Activated CD8-positive, alpha-beta T cell treated with anti-CD3 and anti-CD28 coated beads for 36 hours (primary cell): ENCODE measurements around the gene MITF. TPM values are rescaled to one million over a fixed set of nuclear protein-coding genes. Genes with fewer than 3 reads are reported as not detected.

Experiments
- ATAC-seq: fragments of 200-7000 bp; cut with Tn5 transposase; one replicate; pipeline ENCODE4 v1.10.0; 2021; ENCODE audit warnings: mild to moderate bottlenecking, moderate library complexity
- CTCF ChIA-PET: fragments of 350-600 bp; sonication (Branson Sonifier 250); formaldehyde crosslinking; loops from one replicate; lab custom pipeline; 2021; ENCODE audit warnings: antibody characterized with exemption; lab: Charles Lee
- POLR2A ChIA-PET: fragments of 350-600 bp; sonication (Branson Sonifier 250); formaldehyde crosslinking; loops from one replicate; lab custom pipeline; 2021; ENCODE audit warnings: antibody characterized with exemption; lab: Charles Lee
- DNase-seq: peaks from one replicate; pipeline ENCODE4 v3.0.0-alpha.2; 2020
- H3K27ac Mint-ChIP-seq: one replicate; pipeline ENCODE4 v1.8.0; 2021; ENCODE audit warnings: mild to moderate bottlenecking, mixed read lengths
- H3K27me3 Mint-ChIP-seq: one replicate; pipeline ENCODE4 v1.8.0; 2021; ENCODE audit warnings: mixed read lengths
- H3K36me3 Mint-ChIP-seq: one replicate; pipeline ENCODE4 v1.8.0; 2021; ENCODE audit warnings: low read depth, mixed read lengths
- H3K4me1 Mint-ChIP-seq: one replicate; pipeline ENCODE4 v1.8.0; 2021; ENCODE audit warnings: low read depth, mixed read lengths
- H3K4me3 Mint-ChIP-seq: one replicate; pipeline ENCODE4 v1.8.0; 2021; ENCODE audit warnings: mild to moderate bottlenecking, moderate library complexity, mixed read lengths
- H3K9me3 Mint-ChIP-seq: one replicate; pipeline ENCODE4 v1.8.0; 2021; ENCODE audit warnings: mixed read lengths
- intact Hi-C: fragments of 100-400 bp; cut with micrococcal nuclease; formaldehyde crosslinking; loops from one replicate; pipeline ENCODE4 v1.10.0; 2022
- total RNA-seq, 2 experiments: library from RNA; stranded (reverse); gene quantifications; one replicate each; pipeline ENCODE4 v1.2.3, GENCODE V29; 2021
- TF ChIP-seq, protein P1 (sequence below): fragments of 200-600 bp; IDR thresholded peaks from one replicate; pipeline ENCODE4 v1.8.0; 2022; ENCODE audit warnings: antibody characterized with exemption, mild to moderate bottlenecking

The MITF gene
- total RNA-seq, 2 experiments from 2014 or later = not detected

DNA sequence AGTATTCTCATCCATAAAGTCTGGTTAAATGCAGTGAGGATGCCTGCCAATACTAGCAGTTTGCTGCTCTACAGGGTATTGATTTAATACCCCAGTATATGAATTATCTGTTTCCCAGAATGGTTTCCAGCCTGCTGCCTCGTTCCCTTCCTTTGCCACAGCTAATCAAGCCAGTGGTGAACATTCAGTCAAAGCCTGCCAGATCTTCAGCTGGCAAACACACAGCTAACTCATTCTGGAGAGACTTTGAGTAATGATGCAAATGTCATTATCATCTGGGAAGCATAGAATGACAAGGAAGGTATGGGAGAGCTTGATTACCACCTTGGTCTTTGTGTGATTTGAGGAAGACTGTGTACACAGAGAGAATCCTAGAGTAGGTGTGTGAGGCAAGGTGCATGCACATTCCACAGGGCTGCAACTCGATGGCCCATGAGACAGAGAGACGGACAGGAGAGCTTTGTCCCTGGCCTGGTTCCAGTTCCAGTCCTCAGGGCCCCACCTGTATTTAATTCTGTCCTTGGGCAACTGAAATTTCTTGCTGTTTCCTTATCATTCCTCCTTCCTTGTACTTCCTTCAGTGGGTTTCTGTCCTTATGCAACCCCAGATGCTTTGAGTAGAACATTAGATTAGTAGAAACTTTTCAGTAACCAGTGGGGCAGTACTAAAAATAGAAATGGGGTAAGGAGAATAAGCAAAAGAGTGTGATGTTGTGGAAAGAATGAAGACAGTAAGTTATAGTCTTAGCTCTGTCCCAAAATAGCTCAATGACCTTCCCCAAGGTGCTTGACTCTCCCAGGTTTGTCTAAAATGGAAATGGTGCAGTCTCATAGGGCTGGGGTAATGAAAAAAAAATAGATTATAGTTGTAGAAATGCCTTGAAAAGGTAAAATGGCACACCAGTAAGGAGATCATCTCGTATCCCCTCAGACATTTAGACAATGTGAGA is 72.5 kb downstream of the MITF start:
- Mint-ChIP-seq H3K27me3 (no peaks in the 10 kb centered on the region), H3K4me3 (no peak overlapping the region), H3K36me3 (no peaks in the 10 kb centered on the region), H3K9me3 (no peaks in the 10 kb centered on the region), H3K4me1 (no peaks in the 10 kb centered on the region), H3K27ac (no peak overlapping the region)
- ChIA-PET CTCF (no interaction called here), POLR2A (no interaction called here)
- ATAC-seq (no peak), DNase-seq (no peak)
- TF ChIP-seq, protein P1, sequence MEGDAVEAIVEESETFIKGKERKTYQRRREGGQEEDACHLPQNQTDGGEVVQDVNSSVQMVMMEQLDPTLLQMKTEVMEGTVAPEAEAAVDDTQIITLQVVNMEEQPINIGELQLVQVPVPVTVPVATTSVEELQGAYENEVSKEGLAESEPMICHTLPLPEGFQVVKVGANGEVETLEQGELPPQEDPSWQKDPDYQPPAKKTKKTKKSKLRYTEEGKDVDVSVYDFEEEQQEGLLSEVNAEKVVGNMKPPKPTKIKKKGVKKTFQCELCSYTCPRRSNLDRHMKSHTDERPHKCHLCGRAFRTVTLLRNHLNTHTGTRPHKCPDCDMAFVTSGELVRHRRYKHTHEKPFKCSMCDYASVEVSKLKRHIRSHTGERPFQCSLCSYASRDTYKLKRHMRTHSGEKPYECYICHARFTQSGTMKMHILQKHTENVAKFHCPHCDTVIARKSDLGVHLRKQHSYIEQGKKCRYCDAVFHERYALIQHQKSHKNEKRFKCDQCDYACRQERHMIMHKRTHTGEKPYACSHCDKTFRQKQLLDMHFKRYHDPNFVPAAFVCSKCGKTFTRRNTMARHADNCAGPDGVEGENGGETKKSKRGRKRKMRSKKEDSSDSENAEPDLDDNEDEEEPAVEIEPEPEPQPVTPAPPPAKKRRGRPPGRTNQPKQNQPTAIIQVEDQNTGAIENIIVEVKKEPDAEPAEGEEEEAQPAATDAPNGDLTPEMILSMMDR = no peak
- intact Hi-C loops = no loop called here

DNA sequence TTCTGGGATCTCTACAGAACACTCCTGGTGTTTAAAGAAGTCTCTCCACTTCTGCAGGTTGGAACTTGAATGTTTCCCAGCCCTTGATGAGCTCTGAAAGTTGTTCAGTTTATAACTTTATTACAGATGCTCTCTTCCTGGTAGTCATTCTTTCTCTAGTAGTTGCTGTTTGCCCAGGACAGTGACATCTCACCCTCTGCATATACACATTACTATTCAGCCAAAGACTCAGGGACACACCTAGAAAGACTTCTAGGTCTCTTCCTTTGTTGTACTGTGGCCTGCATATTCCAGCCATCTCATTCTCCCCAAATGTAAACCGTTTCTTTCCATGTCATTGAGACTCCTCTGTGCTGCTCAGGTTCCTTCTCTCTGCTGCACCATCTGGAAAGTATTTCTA is 76.7 kb downstream of the MITF start:
- H3K9me3 Mint-ChIP-seq = no peaks in the 10 kb centered on the region
- DNase-seq (no peak), ATAC-seq (no peak)
- H3K4me1 Mint-ChIP-seq = no peaks in the 10 kb centered on the region
- ChIA-PET POLR2A (interaction anchor here (1.2 kb wide), 1 partner anchor 59 kb away, joined by 3 read pairs; no protein-coding TSS in a partner anchor), CTCF (no interaction called here)
- no peaks in the 10 kb centered on the region for H3K27me3 Mint-ChIP-seq
- H3K27ac Mint-ChIP-seq = no peak overlapping the region
- H3K36me3 Mint-ChIP-seq = no peaks in the 10 kb centered on the region
- TF ChIP-seq, protein P1 = no peak
- intact Hi-C loops = no loop called here
- H3K4me3 Mint-ChIP-seq = no peak overlapping the region

DNA sequence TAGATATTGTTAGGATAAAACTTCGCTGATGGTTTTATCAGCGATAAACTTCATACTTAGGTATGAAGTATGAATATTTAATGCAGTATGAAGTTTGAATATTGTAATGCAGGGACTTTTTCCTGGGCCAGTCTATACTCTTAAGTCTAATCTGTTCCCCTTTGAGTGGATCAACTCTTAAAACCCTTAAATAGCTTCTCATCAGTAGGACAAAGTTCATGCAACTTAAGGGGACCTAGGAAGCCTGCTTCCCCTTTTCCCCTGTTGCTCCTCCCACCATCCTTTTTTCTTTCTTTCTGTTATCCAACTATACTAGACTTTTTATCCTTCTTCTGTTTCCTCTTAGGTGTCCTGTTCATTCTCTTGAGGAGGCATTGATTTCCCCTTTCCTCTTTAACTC is 78.7 kb downstream of the MITF start:
- intact Hi-C loops = no loop called here
- Mint-ChIP-seq H3K4me1 (no peaks in the 10 kb centered on the region), H3K36me3 (no peaks in the 10 kb centered on the region), H3K27me3 (no peaks in the 10 kb centered on the region), H3K27ac (no peak overlapping the region), H3K9me3 (no peaks in the 10 kb centered on the region), H3K4me3 (no peak overlapping the region)
- no peak for ATAC-seq
- POLR2A ChIA-PET = no interaction called here
- CTCF ChIA-PET = no interaction called here
- no peak for DNase-seq
- TF ChIP-seq, protein P1 = no peak

DNA sequence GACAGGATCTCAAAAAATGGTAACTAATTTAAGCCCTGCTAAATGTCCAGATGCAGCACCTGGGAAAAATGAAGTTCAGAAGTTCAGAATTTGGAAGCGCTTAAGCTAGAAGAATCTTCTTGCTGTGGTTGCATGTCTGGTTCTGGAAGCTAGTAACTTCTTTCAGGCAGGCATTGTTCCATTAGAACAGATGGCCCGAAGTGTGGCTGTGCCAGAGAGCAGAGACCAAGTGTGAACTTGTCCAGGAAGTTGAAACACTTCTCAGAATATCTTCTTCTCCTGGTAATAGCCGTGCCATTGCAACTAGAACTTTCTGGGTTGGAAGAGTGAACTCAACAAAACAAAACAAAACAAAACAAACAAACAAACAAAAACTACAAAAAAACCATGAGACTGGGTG is 80.0 kb downstream of the MITF start:
- Mint-ChIP-seq H3K27me3 (no peaks in the 10 kb centered on the region), H3K9me3 (no peaks in the 10 kb centered on the region), H3K36me3 (no peaks in the 10 kb centered on the region), H3K4me1 (no peaks in the 10 kb centered on the region), H3K27ac (no peak overlapping the region), H3K4me3 (no peak overlapping the region)
- POLR2A ChIA-PET = no interaction called here
- CTCF ChIA-PET = no interaction called here
- TF ChIP-seq, protein P1 = no peak
- no peak for ATAC-seq
- DNase-seq = no peak
- intact Hi-C loops = no loop called here

DNA sequence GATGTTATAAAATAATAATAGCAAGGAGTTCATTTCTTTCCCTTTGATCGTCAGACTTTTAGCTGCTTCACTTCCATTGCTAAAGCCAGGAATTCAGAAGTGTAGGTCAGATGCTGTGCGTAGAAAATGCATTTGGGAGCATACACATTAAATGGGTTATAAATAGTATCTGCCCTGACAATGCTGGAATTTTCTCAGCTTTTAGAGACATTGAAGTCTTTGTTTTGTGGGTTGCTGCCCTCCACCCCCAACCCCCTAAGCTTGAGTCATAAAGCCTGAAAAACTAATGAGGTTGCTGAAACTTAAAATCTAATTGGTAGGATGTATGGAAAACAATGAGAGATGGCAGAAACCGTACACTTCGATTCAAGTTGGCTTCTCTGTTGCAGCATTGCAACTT is 81.9 kb downstream of the MITF start:
- POLR2A ChIA-PET = no interaction called here
- no peak for ATAC-seq

More for the DNA sequence above, 81.9 kb downstream of the MITF start:
- Mint-ChIP-seq H3K36me3 (no peaks in the 10 kb centered on the region), H3K4me3 (no peak overlapping the region), H3K4me1 (no peaks in the 10 kb centered on the region), H3K9me3 (no peaks in the 10 kb centered on the region), H3K27me3 (no peaks in the 10 kb centered on the region), H3K27ac (no peak overlapping the region)
- no peak for DNase-seq
- intact Hi-C loops = no loop called here
- CTCF ChIA-PET = no interaction called here
- TF ChIP-seq, protein P1 = no peak
